GM10266 (cell line): Measurements from ENCODE around the gene LDLR.
"Not testable (repeated sequence)": the region's sequence is repeated elsewhere in the genome, so short reads cannot be mapped to it uniquely, and the experiment has no call there.

Source experiments
- DNase-seq: peaks from one replicate; pipeline ENCODE4 v3.0.0; 2012; ENCODE audit errors: extremely low spot score
- TF ChIP-seq, protein P1 (sequence below): IDR thresholded peaks from 2 replicates; pipeline ENCODE4 v1.5.1; 2012; ENCODE audit warnings: mild to moderate bottlenecking, low read depth; ENCODE audit not compliant: control insufficient read depth, insufficient read depth; ENCODE audit errors: missing control alignments

Gene LDLR

DNA sequence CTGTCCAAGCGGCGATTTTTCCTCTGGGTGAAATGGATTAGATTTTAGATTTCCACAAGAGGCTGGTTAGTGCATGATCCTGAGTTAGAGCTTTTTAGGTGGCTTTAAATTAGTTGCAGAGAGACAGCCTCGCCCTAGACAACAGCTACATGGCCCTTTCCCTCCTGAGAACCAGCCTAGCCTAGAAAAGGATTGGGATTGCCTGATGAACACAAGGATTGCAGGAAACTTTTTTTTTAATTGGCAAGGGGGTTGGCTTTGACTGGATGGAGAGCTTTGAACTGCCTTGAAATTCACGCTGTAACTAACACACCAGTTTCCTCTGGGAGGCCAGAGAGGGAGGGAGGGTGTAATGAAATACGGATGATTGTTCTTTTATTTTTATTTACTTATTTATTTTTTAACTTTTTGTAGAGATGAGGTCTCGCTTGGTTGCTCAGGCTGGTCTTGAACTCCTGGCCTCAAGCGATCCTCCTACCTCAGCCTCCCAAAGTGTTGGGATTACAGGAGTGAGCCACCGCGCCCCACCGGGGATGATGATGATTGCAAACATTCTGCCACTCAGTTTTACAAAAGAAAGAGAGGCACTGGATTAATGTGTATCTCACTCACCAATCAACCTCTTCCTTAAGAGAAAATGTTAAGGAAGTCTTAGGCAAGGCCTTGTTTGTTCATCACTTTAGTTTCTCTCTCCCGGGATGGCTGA, 1.9 kb downstream of the LDLR start:
- TF ChIP-seq, protein P1, sequence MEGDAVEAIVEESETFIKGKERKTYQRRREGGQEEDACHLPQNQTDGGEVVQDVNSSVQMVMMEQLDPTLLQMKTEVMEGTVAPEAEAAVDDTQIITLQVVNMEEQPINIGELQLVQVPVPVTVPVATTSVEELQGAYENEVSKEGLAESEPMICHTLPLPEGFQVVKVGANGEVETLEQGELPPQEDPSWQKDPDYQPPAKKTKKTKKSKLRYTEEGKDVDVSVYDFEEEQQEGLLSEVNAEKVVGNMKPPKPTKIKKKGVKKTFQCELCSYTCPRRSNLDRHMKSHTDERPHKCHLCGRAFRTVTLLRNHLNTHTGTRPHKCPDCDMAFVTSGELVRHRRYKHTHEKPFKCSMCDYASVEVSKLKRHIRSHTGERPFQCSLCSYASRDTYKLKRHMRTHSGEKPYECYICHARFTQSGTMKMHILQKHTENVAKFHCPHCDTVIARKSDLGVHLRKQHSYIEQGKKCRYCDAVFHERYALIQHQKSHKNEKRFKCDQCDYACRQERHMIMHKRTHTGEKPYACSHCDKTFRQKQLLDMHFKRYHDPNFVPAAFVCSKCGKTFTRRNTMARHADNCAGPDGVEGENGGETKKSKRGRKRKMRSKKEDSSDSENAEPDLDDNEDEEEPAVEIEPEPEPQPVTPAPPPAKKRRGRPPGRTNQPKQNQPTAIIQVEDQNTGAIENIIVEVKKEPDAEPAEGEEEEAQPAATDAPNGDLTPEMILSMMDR = no peak
- DNase-seq = no peak

GRCh38 chr19:11091703-11092153, 2.5 kb downstream of the LDLR start:
- no peak for DNase-seq
- TF ChIP-seq, protein P1 = no peak

DNA sequence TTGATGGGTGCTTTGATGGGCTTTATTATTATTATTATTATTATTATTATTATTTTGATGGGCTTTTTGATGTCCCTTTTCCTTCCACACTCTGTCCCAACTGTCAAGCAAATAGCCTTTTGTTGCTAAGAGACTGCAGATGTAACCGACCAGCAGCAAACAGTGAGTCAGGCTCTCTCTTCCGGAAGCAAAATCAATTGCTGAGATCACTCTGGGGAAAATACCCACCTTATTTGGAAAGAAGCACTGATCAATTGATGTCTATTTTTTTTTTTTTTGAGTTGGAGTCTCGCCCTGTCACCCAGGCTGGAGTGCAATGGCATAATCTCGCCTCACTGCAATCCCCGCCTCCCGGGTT, 2.9 kb downstream of the LDLR start:
- DNase-seq = no peak
- TF ChIP-seq, protein P1 = no peak

DNA sequence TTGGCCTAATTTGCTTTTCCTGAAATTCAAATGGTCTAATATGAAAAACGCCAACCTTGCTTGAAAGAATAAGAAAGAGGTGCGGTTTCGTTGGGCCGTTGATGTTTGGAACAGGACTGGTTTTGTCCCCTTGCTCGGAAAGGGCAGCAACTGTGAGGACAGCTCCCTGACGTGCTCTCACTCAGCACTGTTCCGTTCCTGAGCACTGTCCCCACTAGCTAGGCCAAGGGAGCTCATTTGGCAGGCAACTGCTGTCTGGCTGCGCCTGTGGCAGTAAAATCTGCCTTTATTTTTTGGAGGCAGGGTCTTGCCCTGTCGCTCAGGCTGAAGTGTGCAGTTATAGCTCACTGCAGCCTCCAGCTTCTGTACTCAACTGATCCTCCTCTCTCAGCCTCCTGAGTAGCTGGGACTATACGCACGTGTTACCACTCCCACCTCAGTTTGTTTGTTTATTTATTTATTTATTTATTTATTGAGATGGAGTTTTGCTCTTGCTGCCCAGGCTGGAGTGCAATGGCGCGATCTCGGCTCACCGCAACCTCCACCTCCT, 4.5 kb downstream of the LDLR start:
- DNase-seq = no peak
- TF ChIP-seq, protein P1 = no peak

GRCh38 chr19:11094520-11094894, 5.2 kb downstream of the LDLR start:
- TF ChIP-seq, protein P1 = no peak
- no peak for DNase-seq

- TF ChIP-seq, protein P1 = no peak
These were observed 7.1 kb downstream of the LDLR start for GRCh38 chr19:11096210-11096841.

GRCh38 chr19:11097367-11097766, 8.1 kb downstream of the LDLR start:
- not testable (repeated sequence) for DNase-seq

More at GRCh38 chr19:11096210-11096841, 7.1 kb downstream of the LDLR start:
- DNase-seq = peak; percentile 62
